Activated CD4-positive, alpha-beta T cell treated with anti-CD3 and anti-CD28 coated beads, Interleukin-2, amount 10 ng/mL, durations not matched to agents 24 days and 14 days (primary cell): ENCODE results near the gene PSMD3. TPM values are rescaled to one million over a fixed set of nuclear protein-coding genes. Genes with fewer than 3 reads are reported as not detected.

Experiments
- DNase-seq: peaks from one replicate; pipeline ENCODE4 v3.0.0; 2022
- H3K27ac Mint-ChIP-seq: one replicate; pipeline ENCODE4 v1.8.0; 2022; ENCODE audit warnings: mild to moderate bottlenecking, mixed read lengths
- H3K27me3 Mint-ChIP-seq: one replicate; pipeline ENCODE4 v1.8.0; 2022; ENCODE audit warnings: mixed read lengths
- H3K36me3 Mint-ChIP-seq: one replicate; pipeline ENCODE4 v1.8.0; 2022; ENCODE audit warnings: low read depth, mild to moderate bottlenecking, mixed read lengths
- H3K4me1 Mint-ChIP-seq: one replicate; pipeline ENCODE4 v1.8.0; 2021; ENCODE audit warnings: mixed read lengths
- H3K4me3 Mint-ChIP-seq: one replicate; pipeline ENCODE4 v1.8.0; 2022; ENCODE audit warnings: mild to moderate bottlenecking, moderate library complexity, mixed read lengths
- H3K9me3 Mint-ChIP-seq: one replicate; pipeline ENCODE4 v1.8.0; 2021; ENCODE audit warnings: mixed read lengths
- intact Hi-C: fragments of 100-400 bp; cut with micrococcal nuclease; formaldehyde crosslinking; loops from one replicate; pipeline ENCODE4 v1.15.1; 2023
- total RNA-seq: library from RNA; stranded (reverse); gene quantifications from 2 replicates; pipeline ENCODE4 v1.2.3, GENCODE V29; 2022

PSMD3 gene
- total RNA-seq, 1 donor from 2014 or later: 199 TPM

GRCh38 chr17:40015998-40016985 is 35.7 kb downstream of the PSMD3 start:
- H3K9me3 Mint-ChIP-seq: no peaks in the 10 kb centered on the region
- DNase-seq: no peak
- H3K27ac Mint-ChIP-seq: no peak overlapping the region
- H3K36me3 Mint-ChIP-seq: peaks cover 10% of the 10 kb centered on the region
- intact Hi-C loops: loop anchor here (10.0 kb wide), 1 partner anchor 179 kb away; no protein-coding TSS in a partner anchor
- no peak overlapping the region for H3K4me3 Mint-ChIP-seq
- H3K27me3 Mint-ChIP-seq: peaks cover 3% of the 10 kb centered on the region
- H3K4me1 Mint-ChIP-seq: peaks cover 5% of the 10 kb centered on the region

GRCh38 chr17:40017422-40018080 is 36.9 kb downstream of the PSMD3 start:
- no peak overlapping the region for H3K4me3 Mint-ChIP-seq
- intact Hi-C loops: loop anchor here (10.0 kb wide), 1 partner anchor 177 kb away; no protein-coding TSS in a partner anchor

GRCh38 chr17:40018211-40019121 is 37.9 kb downstream of the PSMD3 start:
- Mint-ChIP-seq H3K27ac (no peak overlapping the region), H3K27me3 (no peaks in the 10 kb centered on the region), H3K9me3 (no peaks in the 10 kb centered on the region), H3K4me3 (no peak overlapping the region), H3K4me1 (peaks cover 5% of the 10 kb centered on the region), H3K36me3 (peaks cover 21% of the 10 kb centered on the region)
- intact Hi-C loops: loop anchor here (10.0 kb wide), 1 partner anchor 176 kb away; no protein-coding TSS in a partner anchor
- no peak for DNase-seq

More at GRCh38 chr17:40017422-40018080, 36.9 kb downstream of the PSMD3 start:
- no peaks in the 10 kb centered on the region for H3K27me3 Mint-ChIP-seq
- H3K9me3 Mint-ChIP-seq: no peaks in the 10 kb centered on the region
- no peak overlapping the region for H3K27ac Mint-ChIP-seq
- no peak for DNase-seq
- H3K36me3 Mint-ChIP-seq: peaks cover 18% of the 10 kb centered on the region
- H3K4me1 Mint-ChIP-seq: peaks cover 5% of the 10 kb centered on the region

- no peaks in the 10 kb centered on the region for H3K9me3 Mint-ChIP-seq
- H3K27me3 Mint-ChIP-seq: no peaks in the 10 kb centered on the region
- no peak for DNase-seq
- peaks cover 23% of the 10 kb centered on the region for H3K36me3 Mint-ChIP-seq
- H3K4me3 Mint-ChIP-seq: no peak overlapping the region
- intact Hi-C loops: loop anchor here (10.0 kb wide), 1 partner anchor 175 kb away; no protein-coding TSS in a partner anchor
- peaks cover 1% of the 10 kb centered on the region for H3K4me1 Mint-ChIP-seq
- H3K27ac Mint-ChIP-seq: no peak overlapping the region
Measured at GRCh38 chr17:40019140-40019991, 38.8 kb downstream of the PSMD3 start.

- peaks cover 1% of the 10 kb centered on the region for H3K4me1 Mint-ChIP-seq
- intact Hi-C loops: no loop called here
- H3K27ac Mint-ChIP-seq: no peak overlapping the region
- no peaks in the 10 kb centered on the region for H3K9me3 Mint-ChIP-seq
- DNase-seq: no peak
- H3K27me3 Mint-ChIP-seq: no peaks in the 10 kb centered on the region
- peaks cover 25% of the 10 kb centered on the region for H3K36me3 Mint-ChIP-seq
- no peak overlapping the region for H3K4me3 Mint-ChIP-seq
Measured at GRCh38 chr17:40020146-40020545, 39.5 kb downstream of the PSMD3 start.

GRCh38 chr17:40021451-40021971 is 40.9 kb downstream of the PSMD3 start:
- H3K36me3 Mint-ChIP-seq: peaks cover 38% of the 10 kb centered on the region
- peaks cover 12% of the 10 kb centered on the region for H3K4me1 Mint-ChIP-seq
- DNase-seq: no peak
- intact Hi-C loops: no loop called here
- no peak overlapping the region for H3K27ac Mint-ChIP-seq
- H3K9me3 Mint-ChIP-seq: no peaks in the 10 kb centered on the region
- H3K27me3 Mint-ChIP-seq: no peaks in the 10 kb centered on the region
- H3K4me3 Mint-ChIP-seq: no peak overlapping the region

GRCh38 chr17:40022497-40022896 is 41.9 kb downstream of the PSMD3 start:
- H3K36me3 Mint-ChIP-seq: peaks cover 46% of the 10 kb centered on the region
- no peaks in the 10 kb centered on the region for H3K27me3 Mint-ChIP-seq
- H3K4me1 Mint-ChIP-seq: peaks cover 12% of the 10 kb centered on the region
- no peak for DNase-seq
- H3K27ac Mint-ChIP-seq: no peak overlapping the region
- no peaks in the 10 kb centered on the region for H3K9me3 Mint-ChIP-seq
- intact Hi-C loops: no loop called here
- H3K4me3 Mint-ChIP-seq: no peak overlapping the region

- H3K4me3 Mint-ChIP-seq: no peak overlapping the region
- no peak for DNase-seq
- no peaks in the 10 kb centered on the region for H3K27me3 Mint-ChIP-seq
- H3K36me3 Mint-ChIP-seq: peaks cover 49% of the 10 kb centered on the region
- peaks cover 12% of the 10 kb centered on the region for H3K4me1 Mint-ChIP-seq
- H3K27ac Mint-ChIP-seq: no peak overlapping the region
- intact Hi-C loops: no loop called here
- H3K9me3 Mint-ChIP-seq: no peaks in the 10 kb centered on the region
Measured at GRCh38 chr17:40022961-40023541, 42.4 kb downstream of the PSMD3 start.

GRCh38 chr17:40023590-40024292 is 43.1 kb downstream of the PSMD3 start:
- H3K36me3 Mint-ChIP-seq: peaks cover 53% of the 10 kb centered on the region

GRCh38 chr17:40024901-40025300 is 44.3 kb downstream of the PSMD3 start:
- Mint-ChIP-seq H3K4me1 (peaks cover 12% of the 10 kb centered on the region), H3K9me3 (no peaks in the 10 kb centered on the region), H3K36me3 (peaks cover 56% of the 10 kb centered on the region), H3K27ac (no peak overlapping the region), H3K27me3 (no peaks in the 10 kb centered on the region), H3K4me3 (no peak overlapping the region)
- intact Hi-C loops: no loop called here
- DNase-seq: no peak

More at GRCh38 chr17:40023590-40024292, 43.1 kb downstream of the PSMD3 start:
- no peak overlapping the region for H3K4me3 Mint-ChIP-seq
- no peak overlapping the region for H3K27ac Mint-ChIP-seq
- no peaks in the 10 kb centered on the region for H3K27me3 Mint-ChIP-seq
- intact Hi-C loops: no loop called here
- peaks cover 12% of the 10 kb centered on the region for H3K4me1 Mint-ChIP-seq
- no peak for DNase-seq
- H3K9me3 Mint-ChIP-seq: no peaks in the 10 kb centered on the region

GRCh38 chr17:40025559-40025958 is 45.0 kb downstream of the PSMD3 start:
- peaks cover 12% of the 10 kb centered on the region for H3K4me1 Mint-ChIP-seq
- H3K27me3 Mint-ChIP-seq: no peaks in the 10 kb centered on the region
- intact Hi-C loops: no loop called here
- no peaks in the 10 kb centered on the region for H3K9me3 Mint-ChIP-seq
- DNase-seq: no peak
- peaks cover 54% of the 10 kb centered on the region for H3K36me3 Mint-ChIP-seq
- H3K4me3 Mint-ChIP-seq: no peak overlapping the region
- H3K27ac Mint-ChIP-seq: no peak overlapping the region
